Smooth muscle cell (in vitro differentiated cells): ENCODE measurements around the gene IL22RA1. TPM values are rescaled to one million over a fixed set of nuclear protein-coding genes. Genes with fewer than 3 reads are reported as not detected.
A peak's percentile ranks its signal among the peaks of the same experiment; 100 is the strongest.

Source experiments
- DNase-seq: peaks from one replicate; lab custom pipeline; 2025; ENCODE audit not compliant: unreplicated experiment; lab: John Stamatoyannopoulos, UW
- H2AFZ ChIP-seq: fragments of 200-600 bp; sonication (generic); 2 replicates; pipeline ENCODE4 v1.6.0; 2016; ENCODE audit warnings: antibody characterized with exemption, low read depth, mild to moderate bottlenecking
- H3F3A ChIP-seq: fragments of 200-600 bp; sonication (generic); 2 replicates; pipeline ENCODE4 v1.6.0; 2017; ENCODE audit warnings: antibody characterized with exemption, low read depth
- H3K27ac ChIP-seq: fragments of 200-600 bp; sonication (generic); 2 replicates; pipeline ENCODE4 v1.5.1; 2016; ENCODE audit warnings: low read depth, mild to moderate bottlenecking
- H3K27me3 ChIP-seq: fragments of 200-600 bp; sonication (generic); 2 replicates; pipeline ENCODE4 v1.6.1; 2016; ENCODE audit warnings: low read depth, mild to moderate bottlenecking
- H3K36me3 ChIP-seq: fragments of 200-600 bp; sonication (generic); 2 replicates; pipeline ENCODE4 v1.5.1; 2016; ENCODE audit warnings: low read depth
- H3K4me1 ChIP-seq: fragments of 200-600 bp; sonication (generic); 2 replicates; pipeline ENCODE4 v1.5.1; 2016; ENCODE audit warnings: low read depth
- H3K4me2 ChIP-seq: fragments of 200-600 bp; sonication (generic); 2 replicates; pipeline ENCODE4 v1.6.0; 2016; ENCODE audit warnings: mild to moderate bottlenecking
- H3K4me3 ChIP-seq: fragments of 200-600 bp; sonication (generic); 2 replicates; pipeline ENCODE4 v1.5.1; 2016; ENCODE audit warnings: mild to moderate bottlenecking
- H3K79me2 ChIP-seq: fragments of 200-600 bp; sonication (generic); 2 replicates; pipeline ENCODE4 v1.6.0; 2016; ENCODE audit warnings: low read depth, mild to moderate bottlenecking
- H3K9ac ChIP-seq: fragments of 200-600 bp; sonication (generic); 2 replicates; pipeline ENCODE4 v1.6.0; 2016; ENCODE audit warnings: low read depth
- H3K9me3 ChIP-seq: fragments of 200-600 bp; sonication (generic); replicated peaks from 2 replicates; pipeline ENCODE4 v1.5.1; 2016; ENCODE audit warnings: low read depth
- H4K20me1 ChIP-seq: fragments of 200-600 bp; sonication (generic); 2 replicates; pipeline ENCODE4 v1.6.0; 2016; ENCODE audit warnings: low read depth
- WGBS: methylation state at CpG from one replicate; pipeline ENCODE4 v1.1.7; 2016; ENCODE audit warnings: low lambda C conversion rate; 5-methylcytosine and 5-hydroxymethylcytosine counted together
- polyA plus RNA-seq: library from polyadenylated mRNA; unstranded; fragments of >200 nt; fragmentation: Nextera tagmentation; extraction: Ambion mirVana; gene quantifications from 2 replicates; pipeline ENCODE4 v1.2.1, GENCODE V29; 2016
- total RNA-seq: library from RNA; depleted of rRNA; stranded (reverse); fragments of >200 nt; gene quantifications from 2 replicates; pipeline ENCODE4 v1.2.3, GENCODE V29; 2014
- TF ChIP-seq, protein P1 (sequence below): fragments of 200-600 bp; sonication (generic); IDR thresholded peaks from 2 replicates; pipeline ENCODE4 v1.5.1; 2017; ENCODE audit warnings: borderline replicate concordance, mild to moderate bottlenecking, antibody characterized with exemption; ENCODE audit not compliant: insufficient read depth, poor library complexity, severe bottlenecking

Gene IL22RA1
- total and polyA plus RNA-seq, 2 experiments from 2014 or later, result 0.40 TPM; not detected in 1

DNA sequence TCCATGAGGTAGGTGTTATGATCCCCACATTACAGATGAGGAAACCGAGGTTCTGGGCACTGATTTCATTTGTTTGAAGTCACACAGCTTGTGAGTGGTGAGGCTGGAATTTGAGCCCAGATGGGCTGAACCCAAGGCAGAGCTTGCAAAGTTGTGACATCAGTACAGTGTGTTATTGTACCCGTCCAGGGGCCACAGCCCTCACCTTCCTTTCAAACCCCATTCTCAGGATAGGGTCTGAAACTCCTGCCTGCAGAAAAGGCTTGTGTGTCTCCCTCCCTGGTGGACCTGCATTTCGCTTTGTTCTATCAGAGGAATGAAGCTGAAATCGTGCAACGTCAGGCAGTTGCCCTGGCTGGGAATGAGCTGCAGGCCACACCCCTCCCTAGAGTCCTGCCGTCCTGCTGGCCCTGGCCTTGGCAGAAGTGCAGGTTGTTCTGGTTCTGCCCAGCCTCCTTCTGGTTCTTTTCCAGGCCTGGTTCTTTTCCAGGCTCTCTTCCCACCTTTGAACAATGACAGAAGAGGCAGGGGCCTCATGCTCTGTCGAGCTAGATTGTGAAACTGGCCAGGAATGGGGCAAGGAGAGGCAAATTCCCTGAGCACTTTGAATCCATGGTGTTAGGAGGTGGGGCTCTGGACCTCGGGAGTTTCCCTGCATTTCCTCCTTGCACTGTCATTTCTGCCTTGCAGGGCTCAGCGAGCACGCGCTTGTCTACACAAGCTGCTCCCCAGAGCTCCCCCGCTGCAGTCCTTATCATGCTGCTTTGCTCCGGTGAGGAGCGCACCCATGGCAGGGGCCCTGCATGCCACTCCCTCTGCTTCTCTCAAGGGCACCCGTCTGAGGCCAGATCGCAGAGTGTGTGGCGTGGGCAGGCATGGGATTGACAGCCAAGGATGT, 22.8 kb downstream of the IL22RA1 start:
- Histone ChIP-seq H3K4me3 (no peak overlapping the region), H3K9me3 (no peaks in the 10 kb centered on the region), H3K36me3 (no peaks in the 10 kb centered on the region), H3F3A (no peaks in the 10 kb centered on the region), H3K27me3 (no peaks in the 10 kb centered on the region), H2AFZ (no peak overlapping the region), H4K20me1 (no peaks in the 10 kb centered on the region), H3K9ac (no peak overlapping the region), H3K4me1 (no peaks in the 10 kb centered on the region), H3K27ac (peak overlapping the region; percentile 16), H3K4me2 (peak overlapping the region; percentile 11), H3K79me2 (no peaks in the 10 kb centered on the region)
- no peak for DNase-seq
- WGBS, result 60% methylated on average over 17 of the region's 17 CpGs
- TF ChIP-seq, protein P1, sequence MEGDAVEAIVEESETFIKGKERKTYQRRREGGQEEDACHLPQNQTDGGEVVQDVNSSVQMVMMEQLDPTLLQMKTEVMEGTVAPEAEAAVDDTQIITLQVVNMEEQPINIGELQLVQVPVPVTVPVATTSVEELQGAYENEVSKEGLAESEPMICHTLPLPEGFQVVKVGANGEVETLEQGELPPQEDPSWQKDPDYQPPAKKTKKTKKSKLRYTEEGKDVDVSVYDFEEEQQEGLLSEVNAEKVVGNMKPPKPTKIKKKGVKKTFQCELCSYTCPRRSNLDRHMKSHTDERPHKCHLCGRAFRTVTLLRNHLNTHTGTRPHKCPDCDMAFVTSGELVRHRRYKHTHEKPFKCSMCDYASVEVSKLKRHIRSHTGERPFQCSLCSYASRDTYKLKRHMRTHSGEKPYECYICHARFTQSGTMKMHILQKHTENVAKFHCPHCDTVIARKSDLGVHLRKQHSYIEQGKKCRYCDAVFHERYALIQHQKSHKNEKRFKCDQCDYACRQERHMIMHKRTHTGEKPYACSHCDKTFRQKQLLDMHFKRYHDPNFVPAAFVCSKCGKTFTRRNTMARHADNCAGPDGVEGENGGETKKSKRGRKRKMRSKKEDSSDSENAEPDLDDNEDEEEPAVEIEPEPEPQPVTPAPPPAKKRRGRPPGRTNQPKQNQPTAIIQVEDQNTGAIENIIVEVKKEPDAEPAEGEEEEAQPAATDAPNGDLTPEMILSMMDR, result no peak

DNA sequence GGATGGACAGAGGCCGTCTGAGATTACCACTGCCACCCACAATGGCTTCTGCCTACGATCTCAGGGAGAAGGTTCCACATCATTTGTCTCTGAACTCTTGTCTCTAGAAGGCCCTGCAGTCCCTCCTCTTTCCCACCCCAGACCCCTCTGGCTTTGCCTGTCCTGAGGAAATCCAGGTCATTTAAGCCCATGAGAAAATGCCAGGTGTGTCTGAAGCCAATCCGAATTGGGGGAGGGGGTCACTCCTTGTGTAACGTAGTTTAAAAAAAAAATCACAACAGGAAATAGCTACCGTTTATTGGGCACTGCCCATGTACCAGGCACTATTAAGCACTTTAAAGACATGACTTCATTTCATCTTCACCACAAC, 23.5 kb downstream of the IL22RA1 start:
- Histone ChIP-seq H3K4me3 (no peak overlapping the region), H3K27ac (no peak overlapping the region), H3K4me2 (no peak overlapping the region), H3K36me3 (no peaks in the 10 kb centered on the region), H2AFZ (no peak overlapping the region), H3F3A (no peaks in the 10 kb centered on the region), H3K27me3 (no peaks in the 10 kb centered on the region), H3K9me3 (no peaks in the 10 kb centered on the region), H3K4me1 (no peaks in the 10 kb centered on the region), H3K79me2 (no peaks in the 10 kb centered on the region), H3K9ac (no peak overlapping the region), H4K20me1 (no peaks in the 10 kb centered on the region)
- TF ChIP-seq, protein P1, result no peak
- 86% methylated on average over 5 of the region's 5 CpGs for WGBS
- no peak for DNase-seq

DNA sequence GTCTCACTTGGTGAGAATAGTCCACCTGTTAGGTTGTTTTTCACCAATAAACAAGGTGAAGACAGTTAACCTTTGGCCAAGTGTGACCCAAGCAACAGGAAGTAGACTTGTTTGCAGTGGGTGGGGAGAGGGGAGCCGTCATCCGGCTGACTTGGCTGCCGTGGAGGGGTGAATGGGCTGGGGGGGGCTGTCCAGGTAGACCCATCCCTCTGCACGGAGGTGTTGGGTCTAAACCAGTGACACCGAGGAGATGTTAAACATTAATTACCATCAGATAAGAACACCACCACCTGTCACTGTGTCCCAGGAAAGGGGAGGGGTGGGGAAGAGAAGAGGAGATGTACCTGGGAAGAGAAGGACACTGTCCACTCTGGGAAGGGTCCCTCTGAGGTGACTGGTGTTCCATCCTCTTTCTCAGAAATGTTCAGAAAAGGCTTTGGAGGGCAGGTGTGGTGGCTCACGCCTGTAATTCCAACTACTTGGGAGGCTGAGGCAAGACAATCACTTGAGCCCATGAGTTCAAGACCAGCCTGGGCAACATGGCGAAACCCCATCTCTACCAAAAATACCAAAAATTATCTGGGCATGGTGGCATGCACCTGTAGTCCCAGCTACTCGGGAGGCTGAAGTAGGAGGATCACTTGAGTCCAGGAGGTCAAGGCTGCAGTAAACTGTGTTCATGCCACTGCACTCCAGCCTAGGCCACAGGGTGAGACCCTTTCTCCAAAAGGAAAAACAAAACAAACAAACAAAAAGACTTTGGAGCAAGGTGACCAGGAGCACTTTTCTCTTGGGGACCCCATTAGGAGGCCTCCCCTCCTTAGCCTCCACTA, 24.3 kb downstream of the IL22RA1 start:
- Histone ChIP-seq H2AFZ (no peak overlapping the region), H3K4me3 (no peak overlapping the region), H3K9me3 (no peaks in the 10 kb centered on the region), H3F3A (no peaks in the 10 kb centered on the region), H3K79me2 (no peaks in the 10 kb centered on the region), H3K36me3 (no peaks in the 10 kb centered on the region), H4K20me1 (no peaks in the 10 kb centered on the region), H3K4me2 (no peak overlapping the region), H3K4me1 (no peaks in the 10 kb centered on the region), H3K9ac (no peak overlapping the region), H3K27me3 (no peaks in the 10 kb centered on the region), H3K27ac (peak overlapping the region; percentile 7)
- TF ChIP-seq, protein P1, result no peak
- DNase-seq, result no peak
- WGBS, result 94% methylated on average over 8 of the region's 8 CpGs
